HepG2 (cell line): ENCODE results near the gene MEI1. TPM values are rescaled to one million over a fixed set of nuclear protein-coding genes. Genes with fewer than 3 reads are reported as not detected.
A peak's percentile ranks its signal among the peaks of the same experiment; 100 is the strongest.

ENCODE experiments used
- ATAC-seq: fragments of 200-7000 bp; cut with Tn5 transposase; 3 replicates; pipeline ENCODE4 v1.9.1; 2020; ENCODE audit warnings: mild to moderate bottlenecking, moderate library complexity
- BruUV-seq: library from RNA; stranded (reverse); fragments of 400-500 nt; replicated peaks from 2 replicates; lab custom pipeline; 2021; lab: Mats Ljungman, UMichigan
- CTCF ChIA-PET: fragments of 300-600 bp; formaldehyde crosslinking; extraction: SDS; loops from one replicate; lab custom pipeline; 2021; ENCODE audit warnings: low total read pairs, inconsistent platforms, low intra/inter-chr PET ratio; lab: Yijun Ruan, JAX
- POLR2A ChIA-PET: fragments of 350-600 bp; sonication (Branson Sonifier 250); formaldehyde crosslinking; loops from one replicate; lab custom pipeline; 2020; ENCODE audit warnings: antibody characterized with exemption, inconsistent platforms; lab: Yijun Ruan, JAX
- DNase-seq: peaks from one replicate; pipeline ENCODE4 v3.0.0-alpha.2; 2015; ENCODE audit warnings: low spot score
- FAIRE-seq: peaks from 3 replicates; lab custom pipeline; 2011; peaks lifted over from hg19 to GRCh38; lab: Jason Lieb, UNC
- H2AFZ ChIP-seq: one replicate; pipeline ENCODE4 v1.6.1; 2011; ENCODE audit warnings: low read length, inconsistent platforms
- H3K27ac ChIP-seq: fragments of 300-600 bp; 3 replicates; pipeline ENCODE4 v1.8.0; 2011; ENCODE audit warnings: mixed run types, mild to moderate bottlenecking, mixed read lengths, low read length, inconsistent platforms; ENCODE audit not compliant: insufficient read depth; ENCODE audit errors: extremely low read length
- H3K27me3 ChIP-seq, 2 experiments: fragments of 200-600 bp in 1 of 2; 2 replicates in 1 of 2; 3 replicates in 1 of 2; pipeline versions ENCODE4 v1.6.0 to v1.8.0; 2011; ENCODE audit warnings: low read length in 2 of 2, mild to moderate bottlenecking in 2 of 2, moderate library complexity in 2 of 2, inconsistent platforms in 1 of 2; ENCODE audit not compliant: insufficient read depth in 2 of 2, control insufficient read depth in 1 of 2
- H3K36me3 ChIP-seq, 2 experiments: fragments of 200-600 bp in 1 of 2; replicated peaks in 1 of 2; 2 replicates in 1 of 2; 3 replicates in 1 of 2; pipeline versions ENCODE4 v1.5.1 to v1.8.0; 2011; ENCODE audit warnings: low read length in 2 of 2, inconsistent platforms in 1 of 2; ENCODE audit not compliant: insufficient read depth in 2 of 2, control insufficient read depth in 1 of 2
- H3K4me1 ChIP-seq: 2 replicates; pipeline ENCODE4 v1.5.1; 2012; ENCODE audit warnings: low read length, inconsistent platforms; ENCODE audit not compliant: insufficient read depth
- H3K4me2 ChIP-seq: 2 replicates; pipeline ENCODE4 v1.6.0; 2011; ENCODE audit warnings: low read depth, low read length, inconsistent platforms
- H3K4me3 ChIP-seq, 3 experiments: fragments of 200-600 bp in 1 of 3; sonication (generic), shearing (Covaris generic) in 1 of 3; replicated peaks in 1 of 3; 2 replicates each; pipeline ENCODE4 v1.5.1; 2011 to 2016; ENCODE audit warnings: low read length in 3 of 3, inconsistent platforms in 2 of 3, low read depth in 2 of 3, mild to moderate bottlenecking in 2 of 3, control low read depth in 1 of 3, mixed read lengths in 1 of 3; ENCODE audit not compliant: insufficient read depth in 1 of 3
- H3K79me2 ChIP-seq: one replicate; pipeline ENCODE4 v1.6.1; 2011; ENCODE audit warnings: low read length, inconsistent platforms; ENCODE audit not compliant: insufficient read depth
- H3K9ac ChIP-seq: 2 replicates; pipeline ENCODE4 v1.6.0; 2011; ENCODE audit warnings: mild to moderate bottlenecking, low read depth, low read length, inconsistent platforms; ENCODE audit not compliant: insufficient read depth
- H3K9me3 ChIP-seq: 2 replicates; pipeline ENCODE4 v1.5.1; 2012; ENCODE audit warnings: mild to moderate bottlenecking, low read length
- H4K20me1 ChIP-seq: 2 replicates; pipeline ENCODE4 v1.6.0; 2011; ENCODE audit warnings: inconsistent platforms, mild to moderate bottlenecking, low read length, moderate library complexity; ENCODE audit not compliant: insufficient read depth
- ATM ChIP-seq: fragments of 450-650 bp; IDR thresholded peaks from 2 replicates; pipeline ENCODE4 v1.7.1; 2017; ENCODE audit warnings: mild to moderate bottlenecking, borderline replicate concordance
- DR1 ChIP-seq: sonication (generic); formaldehyde crosslinking; IDR thresholded peaks from 2 replicates; pipeline ENCODE4 v1.8.0; 2021; ENCODE audit warnings: mild to moderate bottlenecking, missing genetic modification reagents, inconsistent platforms
- KLF6 ChIP-seq: IDR thresholded peaks from 2 replicates; pipeline ENCODE4 v1.8.0; 2016; ENCODE audit warnings: missing biosample characterization, missing genetic modification reagents
- PITX1 ChIP-seq: sonication (generic); formaldehyde crosslinking; IDR thresholded peaks from 2 replicates; pipeline ENCODE4 v1.5.1; 2020; ENCODE audit warnings: mild to moderate bottlenecking, missing genetic modification reagents
- RBAK ChIP-seq: sonication (generic); formaldehyde crosslinking; IDR thresholded peaks from 2 replicates; pipeline ENCODE4 v1.5.1; 2020; ENCODE audit warnings: mild to moderate bottlenecking, missing genetic modification reagents
- REL ChIP-seq: sonication (generic); formaldehyde crosslinking; conservative IDR thresholded peaks from 2 replicates; pipeline ENCODE4 v1.8.0; 2022; ENCODE audit warnings: mild to moderate bottlenecking, missing genetic modification reagents, moderate library complexity
- SMAD1 ChIP-seq: sonication (generic); formaldehyde crosslinking; IDR thresholded peaks from 2 replicates; pipeline ENCODE4 v1.4.0; 2020; ENCODE audit warnings: missing genetic modification reagents, low read depth, mild to moderate bottlenecking, borderline replicate concordance
- SMAD9 ChIP-seq: sonication (generic); formaldehyde crosslinking; IDR thresholded peaks from 2 replicates; pipeline ENCODE4 v1.5.1; 2020; ENCODE audit warnings: mild to moderate bottlenecking, missing genetic modification reagents
- SRSF9 ChIP-seq: fragments of 200-400 bp; formaldehyde crosslinking; IDR thresholded peaks from 2 replicates; pipeline ENCODE4 v1.6.1; 2018; ENCODE audit warnings: borderline replicate concordance, mild to moderate bottlenecking, low read depth, low read length; ENCODE audit not compliant: insufficient read depth, poor library complexity, severe bottlenecking
- TGIF2 ChIP-seq: IDR thresholded peaks from 2 replicates; pipeline ENCODE4 v1.6.1; 2016; ENCODE audit warnings: control low read depth, missing compliant biosample characterization
- ZFY ChIP-seq: sonication (generic); formaldehyde crosslinking; IDR thresholded peaks from 2 replicates; pipeline ENCODE4 v1.4.0; 2020; ENCODE audit warnings: missing genetic modification reagents
- ZNF276 ChIP-seq: sonication (generic); formaldehyde crosslinking; IDR thresholded peaks from 2 replicates; pipeline ENCODE4 v1.4.0; 2020; ENCODE audit warnings: mild to moderate bottlenecking, low read depth, missing genetic modification reagents
- ZNF329 ChIP-seq: sonication (generic); formaldehyde crosslinking; IDR thresholded peaks from 2 replicates; pipeline ENCODE4 v1.9.0; 2021; ENCODE audit warnings: low read depth, mild to moderate bottlenecking, missing genetic modification reagents
- ZNF556 ChIP-seq: sonication (generic); formaldehyde crosslinking; IDR thresholded peaks from 2 replicates; pipeline ENCODE4 v1.4.0; 2020; ENCODE audit warnings: mild to moderate bottlenecking, missing genetic modification reagents, borderline replicate concordance
- ZNF652 ChIP-seq: IDR thresholded peaks from 2 replicates; pipeline ENCODE4 v1.6.1; 2016; ENCODE audit warnings: low read depth, borderline replicate concordance
- ZSCAN30 ChIP-seq: sonication (generic); formaldehyde crosslinking; IDR thresholded peaks from 2 replicates; pipeline ENCODE4 v1.5.0; 2020; ENCODE audit warnings: mild to moderate bottlenecking, missing genetic modification reagents
- WGBS: methylation state at CpG from one replicate; pipeline ENCODE4 v1.1.6; 2017; ENCODE audit warnings: low lambda C conversion rate; 5-methylcytosine and 5-hydroxymethylcytosine counted together
- in situ Hi-C: cut with HindIII; loops from 2 replicates; pipeline ENCODE4 v1.10.0; 2017; ENCODE audit warnings: low pct_unique_long_range_greater_than_20kb; ENCODE audit not compliant: extremely low pct_ligation_motif_present
- intact Hi-C: fragments of 100-400 bp; cut with micrococcal nuclease; formaldehyde crosslinking; loops from one replicate; pipeline ENCODE4 v1.10.0; 2022; ENCODE audit not compliant: unreplicated experiment
- polyA plus RNA-seq, 8 experiments: library from polyadenylated mRNA; depleted of rRNA in 3 of 8; stranded (reverse) in 7 of 8; unstranded in 1 of 8; fragments of >200 nt; fragmentation: Illumina TruSeq in 4 of 8; extraction: Trizol in 4 of 8; gene quantifications; 2 replicates each; pipeline versions ENCODE4 v1.2.1 to v1.2.3, GENCODE V29; 2011 to 2016; ENCODE audit warnings: low read depth in 4 of 8, missing spikeins in 1 of 8, mixed read lengths in 1 of 8; ENCODE audit not compliant: insufficient read depth in 1 of 8
- total RNA-seq, 5 experiments: library from RNA; depleted of rRNA; stranded (reverse); fragments of >200 nt; fragmentation: Illumina TruSeq; extraction: Trizol; gene quantifications; 2 replicates each; pipeline ENCODE4 v1.2.3, GENCODE V29; 2016; ENCODE audit warnings: low read depth in 1 of 5
- TF ChIP-seq, protein P1 (sequence below): sonication (generic); formaldehyde crosslinking; conservative IDR thresholded peaks from 2 replicates; pipeline ENCODE4 v1.4.0; 2020; ENCODE audit warnings: missing genetic modification reagents
- TF ChIP-seq, protein P2 (sequence below): sonication (generic); formaldehyde crosslinking; IDR thresholded peaks from 2 replicates; pipeline ENCODE4 v1.8.0; 2022; ENCODE audit warnings: low read depth, missing genetic modification reagents
- TF ChIP-seq, protein P3 (sequence below): sonication (generic); formaldehyde crosslinking; IDR thresholded peaks from 2 replicates; pipeline ENCODE4 v1.4.0; 2020; ENCODE audit warnings: missing genetic modification reagents

MEI1 gene
- total and polyA plus RNA-seq, 2 of the 13 experiments (the other 11 are each of a cell fraction or from before 2014, with no cell fraction given): 0.75 to 1.9 TPM

- TF ChIP-seq PITX1 (no peak), SMAD9 (CRISPR knock-in tag) (no peak), ZNF329 (CRISPR knock-in tag) (no peak), REL (CRISPR knock-in tag) (no peak), SMAD1 (CRISPR knock-in tag) (no peak), ZSCAN30 (CRISPR knock-in tag) (no peak), TGIF2 (CRISPR knock-in tag) (no peak), RBAK (no peak), KLF6 (CRISPR knock-in tag) (no peak)
- TF ChIP-seq, protein P1, sequence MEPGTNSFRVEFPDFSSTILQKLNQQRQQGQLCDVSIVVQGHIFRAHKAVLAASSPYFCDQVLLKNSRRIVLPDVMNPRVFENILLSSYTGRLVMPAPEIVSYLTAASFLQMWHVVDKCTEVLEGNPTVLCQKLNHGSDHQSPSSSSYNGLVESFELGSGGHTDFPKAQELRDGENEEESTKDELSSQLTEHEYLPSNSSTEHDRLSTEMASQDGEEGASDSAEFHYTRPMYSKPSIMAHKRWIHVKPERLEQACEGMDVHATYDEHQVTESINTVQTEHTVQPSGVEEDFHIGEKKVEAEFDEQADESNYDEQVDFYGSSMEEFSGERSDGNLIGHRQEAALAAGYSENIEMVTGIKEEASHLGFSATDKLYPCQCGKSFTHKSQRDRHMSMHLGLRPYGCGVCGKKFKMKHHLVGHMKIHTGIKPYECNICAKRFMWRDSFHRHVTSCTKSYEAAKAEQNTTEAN (CRISPR knock-in tag): no peak
Observed at GRCh38 chr22:41827671-41828070, 128.4 kb downstream of the MEI1 start (continued).

DNA sequence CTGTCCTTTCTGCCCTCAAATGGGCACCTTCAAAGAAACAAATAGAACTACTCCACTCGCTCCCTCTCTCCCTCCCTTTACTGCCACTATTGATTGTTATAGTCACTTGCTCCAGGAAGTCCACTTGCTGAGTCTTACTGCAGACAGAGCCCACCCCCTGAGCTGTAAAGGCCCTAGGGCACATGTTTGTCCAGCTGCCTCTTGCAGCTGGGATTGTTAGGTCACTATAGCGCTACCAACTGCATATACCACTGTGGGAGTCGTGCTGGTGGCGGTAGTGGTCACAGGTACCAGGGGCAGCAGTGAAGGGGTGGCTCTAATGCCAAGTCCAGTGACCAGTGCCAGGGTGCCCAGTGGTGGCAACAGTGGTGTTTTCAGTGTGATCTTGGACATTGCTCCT lies 129.2 kb downstream of the MEI1 start:
- CTCF ChIA-PET: no interaction called here
- POLR2A ChIA-PET: interaction anchor here (3.1 kb wide), 1 partner anchor 29 kb away, joined by 13 read pairs; the partner anchor contains the start of gene CCDC134
- in situ Hi-C loops (no loop called here), intact Hi-C loops (no loop called here)
- no peaks in the 10 kb centered on the region; a peak in 1 of 5 replicates for H3K27me3 ChIP-seq
- peaks cover 24% of the 10 kb centered on the region for H3K4me1 ChIP-seq
- no peak for DNase-seq
- ATAC-seq: no peak
- no peaks in the 10 kb centered on the region for H4K20me1 ChIP-seq
- no peak overlapping the region for H3K4me3 ChIP-seq
- no peak for FAIRE-seq
- H3K79me2 ChIP-seq: peaks cover 7% of the 10 kb centered on the region
- no peak overlapping the region for H3K9ac ChIP-seq
- peaks cover 0 to 17% of the 10 kb centered on the region in 2 experiments; a peak in 1 of 5 replicates for H3K36me3 ChIP-seq
- 84% methylated on average over 2 of the region's 4 CpGs for WGBS
- no peak overlapping the region for H2AFZ ChIP-seq
- peak overlapping the region; percentile 11 for H3K27ac ChIP-seq
- H3K9me3 ChIP-seq: no peaks in the 10 kb centered on the region
- no TSS peak for BruUV-seq
- H3K4me2 ChIP-seq: no peak overlapping the region
- no peak for TF ChIP-seq ATM
- no peak for TF ChIP-seq ZNF652 (CRISPR knock-in tag)
- TF ChIP-seq, protein P2, sequence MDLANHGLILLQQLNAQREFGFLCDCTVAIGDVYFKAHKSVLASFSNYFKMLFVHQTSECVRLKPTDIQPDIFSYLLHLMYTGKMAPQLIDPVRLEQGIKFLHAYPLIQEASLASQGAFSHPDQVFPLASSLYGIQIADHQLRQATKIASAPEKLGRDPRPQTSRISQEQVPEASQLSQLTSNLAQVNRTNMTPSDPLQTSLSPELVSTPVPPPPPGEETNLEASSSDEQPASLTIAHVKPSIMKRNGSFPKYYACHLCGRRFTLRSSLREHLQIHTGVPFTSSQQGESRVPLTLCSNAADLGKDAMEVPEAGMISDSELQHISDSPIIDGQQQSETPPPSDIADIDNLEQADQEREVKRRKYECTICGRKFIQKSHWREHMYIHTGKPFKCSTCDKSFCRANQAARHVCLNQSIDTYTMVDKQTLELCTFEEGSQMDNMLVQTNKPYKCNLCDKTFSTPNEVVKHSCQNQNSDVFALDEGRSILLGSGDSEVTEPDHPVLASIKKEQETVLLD: no peak
- TF ChIP-seq SRSF9: no peak
- TF ChIP-seq DR1 (CRISPR knock-in tag): no peak
- TF ChIP-seq ZFY (CRISPR knock-in tag): no peak
- TF ChIP-seq, protein P3, sequence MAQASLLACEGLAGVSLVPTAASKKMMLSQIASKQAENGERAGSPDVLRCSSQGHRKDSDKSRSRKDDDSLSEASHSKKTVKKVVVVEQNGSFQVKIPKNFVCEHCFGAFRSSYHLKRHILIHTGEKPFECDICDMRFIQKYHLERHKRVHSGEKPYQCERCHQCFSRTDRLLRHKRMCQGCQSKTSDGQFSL (CRISPR knock-in tag): no peak
- 0 out of 2 replicates have a peak, but pooled peaks have one; percentile 31 for TF ChIP-seq ZNF556 (CRISPR knock-in tag)
- TF ChIP-seq ZNF276 (CRISPR knock-in tag): no peak
